H1 (cell line): ENCODE measurements around the gene GABRQ. TPM values are rescaled to one million over a fixed set of nuclear protein-coding genes. Genes with fewer than 3 reads are reported as not detected.

Experiments used
- CTCF ChIA-PET: fragments of 300-600 bp; sonication (Branson Sonifier 250); formaldehyde crosslinking; loops from one replicate; lab custom pipeline; 2021; ENCODE audit not compliant: partially characterized antibody; lab: Charles Lee
- POLR2A ChIA-PET: fragments of 300-600 bp; sonication (Branson Sonifier 250); formaldehyde crosslinking; loops from one replicate; lab custom pipeline; 2021; ENCODE audit warnings: inconsistent platforms; ENCODE audit not compliant: partially characterized antibody; lab: Charles Lee
- DNase-seq, 2 experiments: peaks; one replicate each; pipeline versions ENCODE4 v3.0.0 to v3.0.0-alpha.2; 2010 to 2022; ENCODE audit warnings: low spot score in 2 of 2, low read depth in 1 of 2, mixed read lengths in 1 of 2
- FAIRE-seq: peaks from 2 replicates; lab custom pipeline; 2011; peaks lifted over from hg19 to GRCh38; lab: Jason Lieb, UNC
- H2AFZ ChIP-seq: 2 replicates; pipeline ENCODE4 v1.8.1; 2012; ENCODE audit warnings: low read length, inconsistent platforms
- H2AK5ac ChIP-seq: 2 replicates; pipeline ENCODE4 v1.6.1; 2013; ENCODE audit warnings: low read depth, low read length
- H2BK120ac ChIP-seq: replicated peaks from 2 replicates; pipeline ENCODE3; 2013; ENCODE audit warnings: low read depth, low read length, inconsistent platforms
- H2BK12ac ChIP-seq: 2 replicates; pipeline ENCODE4 v1.6.1; 2013; ENCODE audit warnings: low read depth, low read length
- H2BK15ac ChIP-seq: 2 replicates; pipeline ENCODE4 v1.6.1; 2013; ENCODE audit warnings: low read length
- H2BK20ac ChIP-seq: 2 replicates; pipeline ENCODE4 v1.6.1; 2013; ENCODE audit warnings: low read length
- H2BK5ac ChIP-seq: 2 replicates; pipeline ENCODE4 v1.6.1; 2013; ENCODE audit warnings: low read depth, low read length
- H3K14ac ChIP-seq: 2 replicates; pipeline ENCODE4 v1.6.1; 2013; ENCODE audit warnings: inconsistent platforms; ENCODE audit not compliant: insufficient read length
- H3K18ac ChIP-seq: 2 replicates; pipeline ENCODE4 v1.6.1; 2013; ENCODE audit warnings: low read length; ENCODE audit errors: extremely low read depth
- H3K23ac ChIP-seq: 2 replicates; pipeline ENCODE4 v1.6.1; 2013; ENCODE audit warnings: inconsistent platforms; ENCODE audit not compliant: insufficient read length
- H3K23me2 ChIP-seq: 2 replicates; pipeline ENCODE4 v1.6.1; 2013; ENCODE audit warnings: low read depth, low read length
- H3K27ac ChIP-seq: 2 replicates; pipeline ENCODE4 v1.6.1; 2011; ENCODE audit warnings: low read depth, low read length, inconsistent platforms
- H3K27me3 ChIP-seq, 4 experiments: replicated peaks in 1 of 4; 1 replicate in 1 of 4; 2 replicates in 3 of 4; pipeline versions ENCODE4 v1.6.1 to v1.8.1; 2011 to 2013; ENCODE audit warnings: low read length in 3 of 4, mild to moderate bottlenecking in 3 of 4, inconsistent platforms in 2 of 4, mixed read lengths in 2 of 4, moderate library complexity in 1 of 4; ENCODE audit not compliant: control insufficient read depth in 3 of 4, insufficient read depth in 3 of 4; ENCODE audit errors: extremely low read depth in 1 of 4
- H3K36me3 ChIP-seq, 4 experiments: 2 replicates each; pipeline versions ENCODE4 v1.6.1 to v1.8.1; 2011 to 2013; ENCODE audit warnings: mild to moderate bottlenecking in 4 of 4, low read length in 3 of 4, moderate library complexity in 2 of 4, control low read depth in 1 of 4, inconsistent platforms in 1 of 4; ENCODE audit not compliant: insufficient read depth in 4 of 4, control insufficient read depth in 2 of 4
- H3K4ac ChIP-seq: replicated peaks from 2 replicates; pipeline ENCODE3; 2013; ENCODE audit warnings: low read length, low read depth, mixed read lengths, inconsistent platforms; ENCODE audit not compliant: insufficient read length
- H3K4me1 ChIP-seq, 4 experiments: replicated peaks in 1 of 4; 1 replicate in 1 of 4; 2 replicates in 3 of 4; pipeline versions ENCODE4 v1.6.1 to v1.8.1; 2011 to 2013; ENCODE audit warnings: low read length in 3 of 4, inconsistent platforms in 2 of 4, mixed read lengths in 1 of 4; ENCODE audit not compliant: insufficient read depth in 4 of 4, control insufficient read depth in 3 of 4
- H3K4me2 ChIP-seq, 2 experiments: 2 replicates each; pipeline versions ENCODE4 v1.6.1 to v1.8.1; 2011 to 2013; ENCODE audit warnings: low read depth in 2 of 2, low read length in 2 of 2, control low read depth in 1 of 2, inconsistent platforms in 1 of 2, mild to moderate bottlenecking in 1 of 2; ENCODE audit not compliant: insufficient read depth in 1 of 2
- H3K4me3 ChIP-seq, 4 experiments: fragments of 200-600, 300-600 bp in 1 of 4; sonication (generic), shearing (Covaris generic), sonication (Bioruptor Twin) in 1 of 4; 2 replicates each; pipeline versions ENCODE4 v1.5.1 to v1.8.1; 2011 to 2016; ENCODE audit warnings: low read length in 4 of 4, low read depth in 3 of 4, control low read depth in 2 of 4, inconsistent platforms in 2 of 4, mild to moderate bottlenecking in 2 of 4, mixed read lengths in 1 of 4, moderate library complexity in 1 of 4; ENCODE audit not compliant: insufficient read depth in 2 of 4; ENCODE audit errors: extremely low read depth in 1 of 4
- H3K56ac ChIP-seq: replicated peaks from 2 replicates; pipeline ENCODE3; 2013; ENCODE audit warnings: low read depth, mild to moderate bottlenecking, mixed read lengths, low read length, inconsistent platforms; ENCODE audit not compliant: insufficient read length
- H3K79me1 ChIP-seq: 2 replicates; pipeline ENCODE4 v1.6.1; 2013; ENCODE audit warnings: low read depth, low read length, control low read depth
- H3K79me2 ChIP-seq, 2 experiments: 2 replicates each; pipeline versions ENCODE4 v1.6.1 to v1.8.1; 2012 to 2013; ENCODE audit warnings: low read length in 2 of 2, mild to moderate bottlenecking in 2 of 2, inconsistent platforms in 1 of 2; ENCODE audit not compliant: insufficient read depth in 2 of 2, control insufficient read depth in 1 of 2
- H3K9ac ChIP-seq, 4 experiments: replicated peaks in 1 of 4; 1 replicate in 1 of 4; 2 replicates in 3 of 4; pipeline versions ENCODE4 v1.6.1 to v1.8.1; 2011 to 2013; ENCODE audit warnings: low read depth in 3 of 4, low read length in 3 of 4, control low read depth in 2 of 4, mild to moderate bottlenecking in 2 of 4, moderate library complexity in 2 of 4, inconsistent platforms in 1 of 4; ENCODE audit errors: extremely low read depth in 1 of 4
- H3K9me3 ChIP-seq, 2 experiments: 2 replicates each; pipeline versions ENCODE4 v1.6.1 to v1.8.1; 2012 to 2013; ENCODE audit warnings: mild to moderate bottlenecking in 2 of 2, moderate library complexity in 2 of 2, control low read depth in 1 of 2, inconsistent platforms in 1 of 2, low read depth in 1 of 2, low read length in 1 of 2, mixed read lengths in 1 of 2; ENCODE audit not compliant: insufficient read depth in 2 of 2
- H4K20me1 ChIP-seq, 2 experiments: replicated peaks in 1 of 2; 2 replicates each; pipeline versions ENCODE3 to v1.8.1; 2011 to 2013; ENCODE audit warnings: inconsistent platforms in 2 of 2, low read length in 2 of 2, mild to moderate bottlenecking in 1 of 2; ENCODE audit not compliant: insufficient read depth in 2 of 2, control insufficient read depth in 1 of 2
- H4K5ac ChIP-seq: 2 replicates; pipeline ENCODE4 v1.6.1; 2013; ENCODE audit warnings: low read length, low read depth, mixed read lengths, inconsistent platforms; ENCODE audit not compliant: insufficient read length
- H4K8ac ChIP-seq: 2 replicates; pipeline ENCODE4 v1.8.0; 2013; ENCODE audit warnings: mild to moderate bottlenecking, moderate library complexity, low read length, inconsistent platforms; ENCODE audit not compliant: insufficient read depth; ENCODE audit errors: extremely low read depth
- H4K91ac ChIP-seq: replicated peaks from 2 replicates; pipeline ENCODE3; 2013; ENCODE audit warnings: low read length, mixed read lengths, inconsistent platforms; ENCODE audit not compliant: insufficient read length
- ATF2 ChIP-seq: IDR thresholded peaks from 2 replicates; pipeline ENCODE4 v1.6.1; 2012; ENCODE audit warnings: low read length, inconsistent platforms
- CTBP2 ChIP-seq: IDR thresholded peaks from 2 replicates; pipeline ENCODE4 v1.7.0; 2011; ENCODE audit warnings: borderline replicate concordance, mild to moderate bottlenecking, moderate library complexity, mixed read lengths, low read length; ENCODE audit not compliant: insufficient read depth, insufficient read length
- TEAD4 ChIP-seq: IDR thresholded peaks from 2 replicates; pipeline ENCODE4 v1.6.1; 2012; ENCODE audit warnings: low read depth, low read length, inconsistent platforms, mixed read lengths
- WGBS, 2 experiments: shearing (Covaris generic) in 1 of 2; methylation state at CpG; one replicate each; pipeline versions ENCODE4 v1.1.6 to v1.1.7; 2013 to 2015; ENCODE audit warnings: low lambda C conversion rate in 2 of 2, mixed read lengths in 2 of 2, inconsistent platforms in 1 of 2, low coverage in 1 of 2, missing lambda C conversion rate in 1 of 2; ENCODE audit not compliant: insufficient replicate concordance in 2 of 2, insufficient coverage in 1 of 2, insufficient read length in 1 of 2; ENCODE audit errors: extremely low coverage in 1 of 2, missing lambda C conversion rate in 1 of 2; 5-methylcytosine and 5-hydroxymethylcytosine counted together
- polyA plus RNA-seq, 7 experiments: library from polyadenylated mRNA; depleted of rRNA in 3 of 7; stranded (reverse) in 5 of 7; unstranded in 2 of 7; fragments of >200 nt in 5 of 7; fragments of 200-250 nt in 2 of 7; gene quantifications; 1 replicate in 5 of 7; 2 replicates in 1 of 7; 4 replicates in 1 of 7; pipeline versions ENCODE4 v1.2.1 to v1.2.3, GENCODE V29; 2011 to 2013; ENCODE audit warnings: missing spikeins in 2 of 7, mixed read lengths in 2 of 7
- total RNA-seq: library from RNA; stranded (reverse); fragmentation: NEBNext Ultra II Directional; extraction: Animal tissue kit (Norgen Biotek cat#: 25700); gene quantifications from 2 replicates; pipeline ENCODE4 v1.2.1, GENCODE V29; 2021

Gene GABRQ
- total and polyA plus RNA-seq, 2 of the 8 experiments (the other 6 are each of a cell fraction or from before 2014, with no cell fraction given), result 6.3 to 9.6 TPM

DNA sequence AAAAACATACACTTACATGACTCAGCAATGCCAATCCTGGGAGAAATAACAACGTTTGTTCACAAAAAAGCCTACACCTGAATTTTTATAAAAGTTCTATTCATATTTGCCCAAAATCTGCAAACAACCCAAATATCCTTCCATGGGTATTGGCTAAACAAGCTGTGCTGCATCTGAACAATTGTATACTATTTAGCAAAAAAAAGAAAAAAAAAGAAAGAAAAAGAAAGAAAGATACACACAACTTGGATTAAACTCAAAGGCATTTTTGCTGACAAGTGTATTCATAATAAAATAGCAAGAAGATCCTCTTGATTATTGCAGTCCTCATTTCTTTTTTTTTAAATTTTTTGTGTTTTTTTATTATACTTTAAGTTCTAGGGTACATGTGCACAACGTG is 36.4 kb downstream of the GABRQ start:
- Histone ChIP-seq H2BK120ac (no peak overlapping the region), H2BK12ac (no peak overlapping the region), H3K4me2 (no peak overlapping the region), H3K14ac (no peak overlapping the region), H3K23ac (no peak overlapping the region), H3K23me2 (no peaks in the 10 kb centered on the region), H2BK15ac (no peak overlapping the region), H4K8ac (no peak overlapping the region), H4K5ac (no peak overlapping the region), H3K18ac (no peak overlapping the region), H3K79me1 (no peaks in the 10 kb centered on the region), H3K4ac (no peak overlapping the region), H3K27ac (no peak overlapping the region), H3K56ac (no peak overlapping the region), H3K36me3 (no peaks in the 10 kb centered on the region), H2BK20ac (no peak overlapping the region), H3K9ac (no peak overlapping the region), H4K91ac (no peak overlapping the region), H3K9me3 (no peaks in the 10 kb centered on the region), H4K20me1 (no peaks in the 10 kb centered on the region), H3K27me3 (no peaks in the 10 kb centered on the region), H2BK5ac (no peak overlapping the region), H3K79me2 (no peaks in the 10 kb centered on the region), H2AK5ac (no peak overlapping the region), H2AFZ (no peak overlapping the region), H3K4me1 (no peaks in the 10 kb centered on the region), H3K4me3 (no peak overlapping the region)
- DNase-seq (no peak), FAIRE-seq (no peak)
- CTCF ChIA-PET, result interaction anchor here (1.0 kb wide), 1 partner anchor 14 kb away, joined by 3 read pairs; no protein-coding TSS in a partner anchor
- WGBS, 2 experiments, result 94% methylated on average over 2 of the region's 2 CpGs; no CpG with 5 or more reads in 1 of the 2 experiments
- no peak for TF ChIP-seq TEAD4
- no peak for TF ChIP-seq CTBP2
- TF ChIP-seq ATF2, result no peak
- POLR2A ChIA-PET, result no interaction called here
